Measurements from ENCODE around the gene EXTL2.
"Not testable (repeated sequence)": the region's sequence is repeated elsewhere in the genome, so short reads cannot be mapped to it uniquely, and the experiment has no call there.

EXTL2 gene

GRCh38 chr1:100852976-100853375, 41.7 kb downstream of the EXTL2 start:
- DNase-seq, result no peak

- no peak for DNase-seq
These were observed 42.9 kb downstream of the EXTL2 start for GRCh38 chr1:100851726-100852125.

- DNase-seq, result no peak
These were observed 47.1 kb downstream of the EXTL2 start for GRCh38 chr1:100847361-100848082.

DNA sequence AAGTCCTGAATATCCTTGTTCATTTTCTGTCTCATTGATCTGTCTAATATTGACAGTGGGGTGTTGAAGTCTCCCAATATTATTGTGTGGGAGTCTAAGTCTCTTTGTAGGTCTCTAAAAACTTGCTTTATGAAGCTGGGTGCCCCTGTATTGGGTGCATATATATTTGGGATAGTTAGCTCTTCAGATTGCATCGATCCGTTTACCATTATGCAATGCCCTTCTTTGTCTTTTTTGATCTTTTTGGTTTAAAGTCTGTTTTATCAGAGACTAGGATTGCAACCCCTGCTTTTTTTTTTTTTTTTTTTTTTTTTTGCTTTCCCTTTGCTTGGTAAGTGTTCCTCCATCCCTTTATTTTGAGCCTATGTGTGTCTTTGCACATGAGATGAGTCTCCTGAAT, 51.5 kb downstream of the EXTL2 start:
- not testable (repeated sequence) for DNase-seq

DNA sequence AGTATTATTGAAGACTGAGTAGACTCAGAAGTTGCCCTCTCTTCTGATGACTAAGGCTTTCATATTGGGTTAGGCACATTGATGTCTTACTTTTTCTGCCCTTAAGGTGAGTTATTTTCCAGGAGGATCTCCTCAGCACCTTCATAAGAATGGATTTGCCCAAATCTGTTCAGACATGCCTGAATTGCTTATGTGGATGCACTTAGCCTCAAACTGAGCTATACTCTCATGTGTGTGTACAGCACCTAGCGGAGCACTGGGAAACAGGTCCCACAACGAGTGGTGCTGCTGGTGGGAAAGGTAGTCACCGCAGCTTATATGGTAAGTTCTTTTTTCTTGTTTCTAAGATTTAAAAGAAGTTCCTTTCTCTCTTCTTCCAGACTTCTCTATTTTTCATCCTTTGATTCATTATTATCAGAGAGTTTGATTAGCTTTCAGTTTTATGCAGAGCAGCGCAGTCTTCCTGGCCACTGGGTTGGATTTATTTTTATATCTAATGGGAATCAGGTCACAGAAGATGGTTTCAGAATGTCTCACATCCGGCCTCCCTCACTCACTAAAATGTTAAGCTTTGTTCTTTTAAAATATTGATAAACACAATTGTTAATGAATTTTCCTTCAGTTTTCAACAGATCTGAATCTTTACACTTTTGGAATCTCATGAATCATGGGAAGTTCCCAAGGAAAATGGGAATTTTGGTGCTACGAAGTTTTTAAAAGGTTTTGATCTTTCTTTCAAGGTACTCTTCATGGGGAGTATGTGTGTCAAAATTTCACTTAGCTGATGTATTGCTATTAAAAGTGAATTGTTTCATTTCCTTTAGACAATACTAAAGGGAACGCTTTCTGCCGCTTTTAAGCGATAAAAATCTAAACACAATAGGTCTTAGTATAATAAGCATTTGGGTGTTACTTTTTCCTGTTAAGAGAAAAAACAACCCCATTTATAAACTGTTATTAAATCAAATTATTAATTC, 58.5 kb downstream of the EXTL2 start:
- no peak for DNase-seq

- DNase-seq, result no peak
These were observed 59.6 kb downstream of the EXTL2 start for GRCh38 chr1:100834777-100835660.

GRCh38 chr1:100832694-100833428, 61.8 kb downstream of the EXTL2 start:
- DNase-seq, result no peak

DNA sequence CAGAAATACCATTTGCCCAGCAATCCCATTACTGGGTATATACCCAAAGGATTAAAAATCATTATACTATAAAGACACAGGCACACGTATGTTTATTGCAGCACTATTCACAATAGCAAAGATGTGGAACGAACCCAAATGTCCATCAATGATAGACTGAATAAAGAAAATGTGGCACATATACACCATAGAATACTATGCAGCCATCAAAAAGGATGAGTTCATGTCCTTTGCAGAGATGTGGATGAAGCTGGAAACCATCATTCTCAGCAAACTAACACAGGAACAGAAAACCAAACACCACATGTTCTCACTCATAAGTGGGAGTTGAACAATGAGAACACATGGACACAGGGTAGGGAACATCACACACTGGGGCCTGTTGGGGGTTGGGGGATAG, 69.0 kb downstream of the EXTL2 start:
- not testable (repeated sequence) for DNase-seq

Measured in eye (tissue), 1 donor.